GM12878 (cell line): Measurements from ENCODE around the gene PHF20. TPM values are rescaled to one million over a fixed set of nuclear protein-coding genes. Genes with fewer than 3 reads are reported as not detected.

Experiments
- ATAC-seq: fragments of 200-7000 bp; cut with Tn5 transposase; 3 replicates; pipeline ENCODE4 v1.9.1; 2020; ENCODE audit warnings: mild to moderate bottlenecking, moderate library complexity
- BruUV-seq: library from RNA; stranded (reverse); fragments of 400-500 nt; replicated peaks from 2 replicates; lab custom pipeline; 2021; lab: Mats Ljungman, UMichigan
- CTCF ChIA-PET: fragments of 300-600 bp; sonication (Branson Sonifier 250); formaldehyde crosslinking; extraction: SDS; loops from one replicate; lab custom pipeline; 2021; ENCODE audit warnings: inconsistent platforms; lab: Yijun Ruan, JAX
- POLR2A ChIA-PET: fragments of 350-600 bp; formaldehyde crosslinking; extraction: SDS; loops from one replicate; lab custom pipeline; 2021; ENCODE audit warnings: inconsistent platforms; lab: Charles Lee
- RAD21 ChIA-PET: fragments of 300-600 bp; sonication (Branson Sonifier 250); formaldehyde crosslinking; loops from one replicate; lab custom pipeline; 2023; ENCODE audit warnings: antibody characterized with exemption; ENCODE audit not compliant: unreplicated experiment; lab: Charles Lee
- SMC1A ChIA-PET: fragments of 300-600 bp; sonication (Branson Sonifier 250); formaldehyde crosslinking; loops from one replicate; lab custom pipeline; 2023; ENCODE audit not compliant: unreplicated experiment, uncharacterized antibody; lab: Charles Lee
- DNase-seq: peaks from one replicate; pipeline ENCODE4 v3.0.0-alpha.2; 2011; ENCODE audit warnings: low read depth, low spot score
- FAIRE-seq: peaks from 3 replicates; lab custom pipeline; 2011; peaks lifted over from hg19 to GRCh38; lab: Jason Lieb, UNC
- H2AFZ ChIP-seq: 2 replicates; pipeline ENCODE4 v1.6.0; 2011; ENCODE audit warnings: low read depth, low read length, control low read depth; ENCODE audit not compliant: control insufficient read depth
- H3K27ac ChIP-seq: 2 replicates; pipeline ENCODE4 v1.5.1; 2011; ENCODE audit warnings: control low read depth; ENCODE audit not compliant: control insufficient read depth, insufficient read depth
- H3K27me3 ChIP-seq, 2 experiments: replicated peaks in 1 of 2; 2 replicates each; pipeline versions ENCODE4 v1.6.0 to v1.6.1; 2011; ENCODE audit warnings: low read length in 1 of 2; ENCODE audit not compliant: control insufficient read depth in 2 of 2, insufficient read depth in 2 of 2
- H3K36me3 ChIP-seq, 2 experiments: 2 replicates each; pipeline ENCODE4 v1.5.1; 2011; ENCODE audit warnings: low read length in 1 of 2; ENCODE audit not compliant: control insufficient read depth in 2 of 2, insufficient read depth in 2 of 2
- H3K4me1 ChIP-seq: 2 replicates; pipeline ENCODE4 v1.6.1; 2011; ENCODE audit warnings: mild to moderate bottlenecking, low read length, moderate library complexity, mixed read lengths; ENCODE audit not compliant: control insufficient read depth, insufficient read depth
- H3K4me2 ChIP-seq: 2 replicates; pipeline ENCODE4 v1.6.0; 2011; ENCODE audit warnings: control low read depth; ENCODE audit not compliant: control insufficient read depth, insufficient read depth
- H3K4me3 ChIP-seq: fragments of 200-600 bp; sonication (generic); 2 replicates; pipeline ENCODE4 v1.5.1; 2016
- H3K79me2 ChIP-seq: 2 replicates; pipeline ENCODE4 v1.6.0; 2011; ENCODE audit warnings: low read length; ENCODE audit not compliant: control insufficient read depth, insufficient read depth
- H3K9ac ChIP-seq: 2 replicates; pipeline ENCODE4 v1.8.0; 2011; ENCODE audit warnings: low read length, control low read depth, mixed read lengths; ENCODE audit not compliant: control insufficient read depth, insufficient read depth
- H3K9me3 ChIP-seq: replicated peaks from 3 replicates; pipeline ENCODE4 v1.5.1; 2011; ENCODE audit warnings: mild to moderate bottlenecking, low read length; ENCODE audit not compliant: control insufficient read depth, insufficient read depth
- H4K20me1 ChIP-seq: 2 replicates; pipeline ENCODE4 v1.6.0; 2011; ENCODE audit not compliant: control insufficient read depth, insufficient read depth
- BRCA1 ChIP-seq: IDR thresholded peaks from 2 replicates; pipeline ENCODE4 v1.6.1; 2011; ENCODE audit warnings: low read depth, low read length, improper control_type of control experiment
- CBFB ChIP-seq: IDR thresholded peaks from 2 replicates; pipeline ENCODE4 v1.6.1; 2016; ENCODE audit warnings: antibody characterized with exemption, low read depth
- CBX5 ChIP-seq: sonication (generic); IDR thresholded peaks from 2 replicates; pipeline ENCODE4 v1.6.1; 2016; ENCODE audit warnings: low read depth, moderate library complexity, mild to moderate bottlenecking, inconsistent platforms
- HDGF ChIP-seq: fragments of 450-650 bp; IDR thresholded peaks from 2 replicates; pipeline ENCODE4 v1.6.1; 2016; ENCODE audit warnings: antibody characterized with exemption
- IRF4 ChIP-seq: IDR thresholded peaks from 2 replicates; pipeline ENCODE4 v1.6.1; 2011; ENCODE audit warnings: low read depth, low read length
- MEF2A ChIP-seq: IDR thresholded peaks from 2 replicates; pipeline ENCODE4 v1.6.1; 2011; ENCODE audit warnings: low read depth, mild to moderate bottlenecking, low read length, moderate library complexity; ENCODE audit not compliant: insufficient read depth
- MTA3 ChIP-seq: IDR thresholded peaks from 2 replicates; pipeline ENCODE4 v1.6.1; 2012; ENCODE audit warnings: low read length, inconsistent platforms, borderline replicate concordance
- NRF1 ChIP-seq: conservative IDR thresholded peaks from 2 replicates; pipeline ENCODE4 v1.6.1; 2011; ENCODE audit warnings: mild to moderate bottlenecking, low read depth, low read length, improper control_type of control experiment
- SMAD1 ChIP-seq: fragments of 450-650 bp; IDR thresholded peaks from 2 replicates; pipeline ENCODE4 v1.6.1; 2018; ENCODE audit warnings: mild to moderate bottlenecking, low read depth; ENCODE audit not compliant: partially characterized antibody
- SREBF2 ChIP-seq: IDR thresholded peaks from 2 replicates; pipeline ENCODE4 v1.6.1; 2012; ENCODE audit warnings: mild to moderate bottlenecking, low read length
- SRF ChIP-seq, 2 experiments: IDR thresholded peaks; 2 replicates each; pipeline ENCODE4 v1.6.1; 2011; ENCODE audit warnings: low read depth in 2 of 2, low read length in 2 of 2, mild to moderate bottlenecking in 1 of 2, moderate library complexity in 1 of 2
- TAF1 ChIP-seq: IDR thresholded peaks from 2 replicates; pipeline ENCODE4 v1.6.1; 2011; ENCODE audit warnings: mild to moderate bottlenecking, low read depth, low read length, borderline replicate concordance
- TCF12 ChIP-seq: IDR thresholded peaks from 2 replicates; pipeline ENCODE4 v1.6.1; 2011; ENCODE audit warnings: low read depth, mild to moderate bottlenecking, low read length
- WGBS: methylation state at CpG from one replicate; pipeline ENCODE4 v1.1.6; 2016; ENCODE audit warnings: low lambda C conversion rate; ENCODE audit not compliant: insufficient replicate concordance, insufficient coverage; ENCODE audit errors: missing lambda C conversion rate; 5-methylcytosine and 5-hydroxymethylcytosine counted together
- in situ Hi-C: fragments of 300-500 bp; cut with MboI; formaldehyde crosslinking; loops from 9 replicates; pipeline ENCODE4 v1.14.3; 2018; ENCODE audit warnings: mixed read lengths
- intact Hi-C: fragments of 100-400 bp; cut with micrococcal nuclease; formaldehyde crosslinking; loops from one replicate; pipeline ENCODE4 v1.14.2; 2022; ENCODE audit not compliant: unreplicated experiment
- polyA plus RNA-seq, 11 experiments: library from polyadenylated mRNA; depleted of rRNA in 4 of 11; unstranded in 6 of 11; stranded (reverse) in 5 of 11; fragments of >200 nt; fragmentation: Nextera tagmentation in 4 of 11; fragmentation: Illumina TruSeq in 1 of 11; extraction: Ambion mirVana in 4 of 11; extraction: Trizol in 1 of 11; gene quantifications; 1 replicate in 1 of 11; 2 replicates in 10 of 11; pipeline versions ENCODE4 v1.2.1 to v1.2.3, GENCODE V29; 2011 to 2016; ENCODE audit warnings: inconsistent platforms in 2 of 11, missing spikeins in 2 of 11, low read depth in 1 of 11
- total RNA-seq, 4 experiments: library from RNA; depleted of rRNA in 3 of 4; stranded (reverse); fragments of >200 nt in 3 of 4; fragmentation: Illumina TruSeq in 1 of 4; extraction: Trizol in 1 of 4; gene quantifications; 2 replicates each; pipeline versions ENCODE4 v1.2.1 to v1.2.3, GENCODE V29; 2013 to 2021
- TF ChIP-seq, protein P1 (sequence below): fragments of 450-650 bp; IDR thresholded peaks from 2 replicates; pipeline ENCODE4 v1.6.1; 2017; ENCODE audit warnings: low read depth, mild to moderate bottlenecking, moderate library complexity
- TF ChIP-seq, protein P2 (sequence below): IDR thresholded peaks from 2 replicates; pipeline ENCODE4 v1.6.1; 2012; ENCODE audit warnings: improper control_type of control experiment, low read depth, low read length; ENCODE audit not compliant: insufficient replicate concordance

PHF20 gene
- total and polyA plus RNA-seq, 10 of the 15 experiments (the other 5 are each of a cell fraction or from before 2014, with no cell fraction given): 31.6 to 91.2 (median 46.8) TPM

- ChIA-PET CTCF (interaction anchor here (1.1 to 3.6 kb wide), 2 partner anchors 252 to 423 kb away, joined by 3 to 26 read pairs; no protein-coding TSS in a partner anchor), SMC1A (interaction anchor here (0.7 kb wide), 1 partner anchor 64 kb away, joined by 3 read pairs; no protein-coding TSS in a partner anchor), POLR2A (interaction anchor here (0.6 kb wide), 1 partner anchor 9 kb away, joined by 3 read pairs; no protein-coding TSS in a partner anchor), RAD21 (interaction anchor here (0.6 to 1.0 kb wide), 2 partner anchors 46 to 280 kb away, joined by 3 to 4 read pairs; no protein-coding TSS in a partner anchor)
- H3K4me2 ChIP-seq: no peak overlapping the region
- FAIRE-seq (no peak), ATAC-seq (no peak), DNase-seq (no peak)
- 94% methylated on average over 3 of the region's 3 CpGs for WGBS
- intact Hi-C loops (loop anchor here (10.0 kb wide), 1 partner anchor 152 kb away; no protein-coding TSS in a partner anchor), in situ Hi-C loops (no loop called here)
- TF ChIP-seq, protein P1, sequence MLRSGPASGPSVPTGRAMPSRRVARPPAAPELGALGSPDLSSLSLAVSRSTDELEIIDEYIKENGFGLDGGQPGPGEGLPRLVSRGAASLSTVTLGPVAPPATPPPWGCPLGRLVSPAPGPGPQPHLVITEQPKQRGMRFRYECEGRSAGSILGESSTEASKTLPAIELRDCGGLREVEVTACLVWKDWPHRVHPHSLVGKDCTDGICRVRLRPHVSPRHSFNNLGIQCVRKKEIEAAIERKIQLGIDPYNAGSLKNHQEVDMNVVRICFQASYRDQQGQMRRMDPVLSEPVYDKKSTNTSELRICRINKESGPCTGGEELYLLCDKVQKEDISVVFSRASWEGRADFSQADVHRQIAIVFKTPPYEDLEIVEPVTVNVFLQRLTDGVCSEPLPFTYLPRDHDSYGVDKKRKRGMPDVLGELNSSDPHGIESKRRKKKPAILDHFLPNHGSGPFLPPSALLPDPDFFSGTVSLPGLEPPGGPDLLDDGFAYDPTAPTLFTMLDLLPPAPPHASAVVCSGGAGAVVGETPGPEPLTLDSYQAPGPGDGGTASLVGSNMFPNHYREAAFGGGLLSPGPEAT: no peak
- TF ChIP-seq MEF2A (no peak), TAF1 (no peak), BRCA1 (no peak), HDGF (no peak), NRF1 (no peak), IRF4 (no peak), SRF (IDR thresholded peaks at IDR 0.05; ENCODE audit: low read depth in 2 of 2, low read length in 2 of 2) (no peak), TCF12 (no peak), CBFB (no peak), SMAD1 (no peak), MTA3 (no peak), SREBF2 (no peak), CBX5 (no peak)
- TF ChIP-seq, protein P2, sequence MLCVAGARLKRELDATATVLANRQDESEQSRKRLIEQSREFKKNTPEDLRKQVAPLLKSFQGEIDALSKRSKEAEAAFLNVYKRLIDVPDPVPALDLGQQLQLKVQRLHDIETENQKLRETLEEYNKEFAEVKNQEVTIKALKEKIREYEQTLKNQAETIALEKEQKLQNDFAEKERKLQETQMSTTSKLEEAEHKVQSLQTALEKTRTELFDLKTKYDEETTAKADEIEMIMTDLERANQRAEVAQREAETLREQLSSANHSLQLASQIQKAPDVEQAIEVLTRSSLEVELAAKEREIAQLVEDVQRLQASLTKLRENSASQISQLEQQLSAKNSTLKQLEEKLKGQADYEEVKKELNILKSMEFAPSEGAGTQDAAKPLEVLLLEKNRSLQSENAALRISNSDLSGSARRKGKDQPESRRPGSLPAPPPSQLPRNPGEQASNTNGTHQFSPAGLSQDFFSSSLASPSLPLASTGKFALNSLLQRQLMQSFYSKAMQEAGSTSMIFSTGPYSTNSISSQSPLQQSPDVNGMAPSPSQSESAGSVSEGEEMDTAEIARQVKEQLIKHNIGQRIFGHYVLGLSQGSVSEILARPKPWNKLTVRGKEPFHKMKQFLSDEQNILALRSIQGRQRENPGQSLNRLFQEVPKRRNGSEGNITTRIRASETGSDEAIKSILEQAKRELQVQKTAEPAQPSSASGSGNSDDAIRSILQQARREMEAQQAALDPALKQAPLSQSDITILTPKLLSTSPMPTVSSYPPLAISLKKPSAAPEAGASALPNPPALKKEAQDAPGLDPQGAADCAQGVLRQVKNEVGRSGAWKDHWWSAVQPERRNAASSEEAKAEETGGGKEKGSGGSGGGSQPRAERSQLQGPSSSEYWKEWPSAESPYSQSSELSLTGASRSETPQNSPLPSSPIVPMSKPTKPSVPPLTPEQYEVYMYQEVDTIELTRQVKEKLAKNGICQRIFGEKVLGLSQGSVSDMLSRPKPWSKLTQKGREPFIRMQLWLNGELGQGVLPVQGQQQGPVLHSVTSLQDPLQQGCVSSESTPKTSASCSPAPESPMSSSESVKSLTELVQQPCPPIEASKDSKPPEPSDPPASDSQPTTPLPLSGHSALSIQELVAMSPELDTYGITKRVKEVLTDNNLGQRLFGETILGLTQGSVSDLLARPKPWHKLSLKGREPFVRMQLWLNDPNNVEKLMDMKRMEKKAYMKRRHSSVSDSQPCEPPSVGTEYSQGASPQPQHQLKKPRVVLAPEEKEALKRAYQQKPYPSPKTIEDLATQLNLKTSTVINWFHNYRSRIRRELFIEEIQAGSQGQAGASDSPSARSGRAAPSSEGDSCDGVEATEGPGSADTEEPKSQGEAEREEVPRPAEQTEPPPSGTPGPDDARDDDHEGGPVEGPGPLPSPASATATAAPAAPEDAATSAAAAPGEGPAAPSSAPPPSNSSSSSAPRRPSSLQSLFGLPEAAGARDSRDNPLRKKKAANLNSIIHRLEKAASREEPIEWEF: no peak
- H3K4me3 ChIP-seq: no peak overlapping the region
- H2AFZ ChIP-seq: no peak overlapping the region
- no peaks in the 10 kb centered on the region for H3K4me1 ChIP-seq
- no peaks in the 10 kb centered on the region for H3K79me2 ChIP-seq
- H3K36me3 ChIP-seq: peaks cover 2 to 7% of the 10 kb centered on the region in 2 experiments
- H3K27ac ChIP-seq: no peak overlapping the region
- no peaks in the 10 kb centered on the region for H3K9me3 ChIP-seq
- no TSS peak for BruUV-seq
- H3K27me3 ChIP-seq: no peaks in the 10 kb centered on the region
- H4K20me1 ChIP-seq: no peaks in the 10 kb centered on the region
- H3K9ac ChIP-seq: no peak overlapping the region
Measured at GRCh38 chr20:35886537-35886936, 114.7 kb downstream of the PHF20 start.
